Stimulated activated CD4-positive, alpha-beta T cell treated with anti-CD3 and anti-CD28 coated beads, TNF-alpha, amount 100 ng/mL, for 48 hours (primary cell): ENCODE measurements around the gene NRG4.
"Not testable (repeated sequence)": the region's sequence is repeated elsewhere in the genome, so short reads cannot be mapped to it uniquely, and the experiment has no call there.

Source experiments
- DNase-seq, 3 donors: peaks; one replicate each; pipeline ENCODE4 v3.0.0-alpha.2; 2020; ENCODE audit warnings: low read depth in 3 of 3

Gene NRG4

GRCh38 chr15:75927601-75928000, 84.6 kb downstream of the NRG4 start:
- DNase-seq: no peak

DNA sequence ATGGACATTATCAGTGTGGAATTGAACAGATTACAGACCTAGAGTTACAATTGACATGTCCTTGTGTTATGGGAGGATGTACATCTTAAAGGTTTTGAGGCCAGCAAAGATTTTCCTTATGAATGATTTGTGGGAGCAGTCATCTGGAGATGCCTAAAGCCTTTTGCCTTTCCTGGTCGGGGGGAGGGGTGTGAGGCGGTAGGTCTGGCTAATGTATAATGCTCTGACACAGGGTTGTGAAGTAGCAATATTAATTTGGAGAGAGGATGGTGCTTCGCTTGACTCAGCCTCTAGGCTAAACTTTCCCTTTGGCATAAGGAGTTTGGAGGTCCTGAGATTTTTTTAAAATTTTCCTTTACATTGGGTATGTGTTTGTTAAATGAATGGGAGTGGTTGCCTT, 85.3 kb downstream of the NRG4 start:
- no peak for DNase-seq

DNA sequence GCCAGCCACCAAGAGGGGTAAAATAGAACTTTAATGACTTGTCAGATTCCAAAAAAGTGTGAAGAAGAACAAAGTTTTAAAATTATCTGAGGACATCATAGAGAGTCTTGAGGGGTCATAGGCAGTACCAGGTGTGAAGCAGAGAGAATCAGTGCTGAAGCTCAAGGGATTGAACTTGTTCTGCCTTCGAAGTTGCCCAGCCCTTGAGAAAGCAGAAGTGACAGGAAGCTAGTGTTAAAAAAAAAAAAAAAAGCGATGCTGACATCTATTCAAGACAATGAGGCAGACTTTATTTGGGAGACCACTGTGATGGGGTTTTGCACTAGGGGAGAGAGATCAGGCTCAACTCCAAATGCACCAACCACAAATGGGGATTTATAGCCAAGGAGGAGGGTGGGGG, 86.8 kb downstream of the NRG4 start:
- no peak for DNase-seq

- no peak for DNase-seq
These were observed 87.6 kb downstream of the NRG4 start for GRCh38 chr15:75924576-75924975.

DNA sequence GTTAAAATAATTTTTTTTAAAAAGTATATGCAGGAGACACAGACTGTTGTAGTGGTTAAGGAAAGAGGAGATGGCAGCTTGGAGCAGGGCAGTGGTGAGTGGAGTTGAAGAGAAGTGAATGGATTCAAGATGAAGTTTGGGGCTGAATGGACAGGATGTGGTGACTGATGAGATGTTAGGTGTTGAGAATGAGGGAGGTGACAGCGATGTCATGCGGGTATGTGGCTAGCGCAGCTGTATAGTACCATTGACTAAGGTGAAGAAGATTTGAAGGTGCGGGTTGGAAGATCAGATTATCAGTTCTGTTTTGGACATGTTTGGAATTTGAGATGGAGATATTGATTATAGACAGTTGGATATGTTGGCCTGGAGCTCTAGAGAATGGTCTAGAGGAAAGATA, 88.5 kb downstream of the NRG4 start:
- no peak for DNase-seq

DNA sequence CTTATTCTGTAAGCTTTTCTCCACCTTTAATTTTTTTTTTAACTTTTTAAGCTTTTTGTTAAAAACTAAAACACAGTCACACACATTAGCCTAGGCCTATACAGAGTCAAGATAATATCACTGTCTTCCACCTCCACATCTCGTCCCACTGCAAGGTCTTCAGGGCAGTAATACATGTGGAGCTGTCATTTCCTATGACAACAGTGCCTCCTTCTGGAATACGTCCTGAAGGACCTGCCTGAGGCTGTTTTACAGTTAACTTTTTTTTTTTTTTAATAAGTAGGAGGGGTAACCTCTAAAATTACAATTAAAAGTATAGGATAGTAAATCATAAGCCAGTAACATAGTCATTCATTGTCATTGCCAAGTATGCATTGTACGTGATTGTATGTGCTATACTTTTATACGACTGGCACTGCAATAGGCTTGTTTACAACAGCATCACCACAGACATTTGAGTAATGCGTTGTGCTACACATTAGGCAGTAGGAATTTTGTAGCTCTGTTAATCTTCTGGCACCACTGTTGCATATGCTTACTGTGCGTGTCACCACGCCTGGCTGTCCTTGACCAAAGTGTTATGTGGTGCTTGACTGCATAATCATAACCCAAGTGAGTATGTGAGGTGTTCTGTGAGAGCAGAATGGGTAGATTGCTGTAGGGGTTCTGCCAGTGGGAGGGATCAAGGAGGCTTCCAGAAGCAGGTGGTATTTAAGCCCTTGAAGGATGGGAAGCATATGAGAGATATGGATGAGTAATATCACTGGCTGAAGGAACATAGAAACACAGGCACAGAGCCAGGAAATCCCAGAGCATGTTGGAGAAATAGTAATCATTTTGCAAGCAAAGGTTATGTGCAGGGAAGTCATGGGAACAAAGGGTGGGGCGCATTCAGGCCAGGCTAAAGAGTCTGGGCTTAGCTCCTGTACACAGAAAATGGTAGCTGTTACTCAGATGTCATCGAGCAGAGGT, 90.2 kb downstream of the NRG4 start:
- peak in 1 of 3 donors; percentile 2 for DNase-seq

DNA sequence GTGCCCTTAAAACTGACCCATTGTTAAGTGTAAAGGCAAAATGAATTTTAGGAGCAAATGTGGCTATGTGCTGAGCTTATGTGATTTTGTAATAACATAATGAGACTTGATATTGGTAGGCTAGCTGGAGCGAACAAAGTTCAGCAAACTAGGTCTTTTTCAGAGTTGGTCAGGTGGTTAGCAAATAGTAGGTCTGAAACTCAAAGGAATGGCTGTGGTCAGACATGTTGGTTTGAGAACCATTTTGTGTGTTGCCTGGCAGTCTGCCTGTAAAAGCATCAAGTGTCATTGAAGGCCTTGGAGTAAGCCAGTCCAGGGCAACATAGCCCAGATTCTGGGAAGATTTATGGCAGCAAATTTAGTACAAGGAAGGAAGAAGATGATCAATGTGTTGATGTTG, 92.1 kb downstream of the NRG4 start:
- DNase-seq: no peak

- no peak for DNase-seq
These were observed 94.1 kb downstream of the NRG4 start for GRCh38 chr15:75918135-75918534.

- no peak for DNase-seq
These were observed 95.2 kb downstream of the NRG4 start for GRCh38 chr15:75916978-75917377.

GRCh38 chr15:75910355-75910754, 101.9 kb downstream of the NRG4 start:
- not testable (repeated sequence) for DNase-seq

- no peak for DNase-seq
These were observed 107.0 kb downstream of the NRG4 start for GRCh38 chr15:75905231-75905630.

- peak; percentile 86 to 88 (median 88) for DNase-seq
These were observed 108.6 kb downstream of the NRG4 start, which contains the start of gene FBXO22 for GRCh38 chr15:75903331-75904239. Gene FBXO22, plus strand, starts transcription at chr15:75903878. Its CDS starts 86 bp downstream, at chr15:75903964.

GRCh38 chr15:75902129-75902557, 110.1 kb downstream of the NRG4 start:
- no peak for DNase-seq

DNA sequence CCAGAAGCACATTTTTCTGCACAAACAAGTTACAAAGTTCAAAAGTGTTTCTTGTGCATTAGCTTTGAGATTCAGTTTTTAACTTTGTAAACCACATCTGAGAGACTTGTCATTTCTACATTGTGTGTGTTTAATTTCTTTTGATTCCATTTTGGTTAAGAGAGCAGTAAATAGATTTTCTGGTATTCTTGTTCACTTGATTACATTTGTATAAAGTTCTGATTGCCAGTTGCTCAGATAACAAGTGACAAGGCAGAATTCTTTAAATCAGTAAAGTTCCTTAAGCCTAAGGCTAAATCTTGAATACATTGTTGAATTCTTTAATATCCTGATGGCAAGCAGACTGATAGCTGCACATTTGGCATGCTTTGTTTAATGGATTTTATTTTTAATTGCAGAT, 111.6 kb downstream of the NRG4 start:
- no peak for DNase-seq

DNA sequence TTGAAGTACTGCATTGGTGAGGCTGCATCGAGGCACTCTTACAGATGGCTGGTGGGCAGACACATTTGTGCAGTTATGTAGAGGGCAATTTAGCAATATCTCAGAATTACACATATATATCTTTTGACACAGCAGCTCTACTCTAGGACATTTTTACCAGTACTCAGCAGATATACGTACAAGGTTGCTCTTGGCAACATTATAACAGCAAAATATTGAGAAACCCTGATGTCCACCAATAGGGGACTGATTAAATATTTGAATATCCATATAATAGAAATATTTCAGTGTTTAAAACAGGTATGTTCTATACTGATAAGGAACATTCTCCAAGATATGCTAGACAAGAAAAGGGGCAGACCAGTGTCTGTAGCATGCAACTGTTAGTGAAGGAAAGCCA, 116.5 kb downstream of the NRG4 start:
- DNase-seq: no peak

GRCh38 chr15:75891895-75892294, 120.3 kb downstream of the NRG4 start:
- DNase-seq: no peak
